Measurements from ENCODE around the gene JCAD.
"Not testable (repeated sequence)": the region's sequence is repeated elsewhere in the genome, so short reads cannot be mapped to it uniquely, and the experiment has no call there.

JCAD gene

DNA sequence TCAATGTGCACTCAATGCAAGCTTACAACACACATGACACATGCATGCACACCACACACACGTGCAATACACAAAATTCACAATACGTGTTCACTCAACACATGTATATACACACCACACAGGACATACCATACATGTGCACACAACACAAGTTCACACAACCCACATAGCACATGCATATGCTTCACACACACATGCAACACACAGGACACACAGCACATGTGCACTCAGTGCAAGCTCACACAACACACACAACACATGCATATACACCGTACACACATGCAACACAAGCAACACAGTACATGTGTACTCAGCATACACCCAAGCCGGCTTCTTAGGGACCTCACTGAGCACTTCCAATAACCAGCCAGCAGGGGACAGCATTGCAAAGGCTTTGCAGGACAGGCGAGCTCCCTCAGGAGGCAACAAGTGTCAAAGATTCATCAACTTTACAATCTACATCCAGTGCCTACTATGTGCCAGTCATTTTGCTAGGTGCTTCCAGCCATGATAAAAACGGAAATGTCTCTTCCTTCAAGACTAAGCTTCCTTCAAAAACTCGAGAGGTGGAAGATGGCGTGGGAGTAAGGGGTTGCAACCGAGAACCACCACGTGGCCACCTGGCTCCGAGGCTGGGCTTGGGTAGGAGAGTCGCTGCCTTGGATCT lies 61.1 kb downstream of the JCAD start:
- peak; percentile 12 for DNase-seq (ENCODE audit: low read depth, low spot score)
- no peak overlapping the region for H3K27ac ChIP-seq

DNA sequence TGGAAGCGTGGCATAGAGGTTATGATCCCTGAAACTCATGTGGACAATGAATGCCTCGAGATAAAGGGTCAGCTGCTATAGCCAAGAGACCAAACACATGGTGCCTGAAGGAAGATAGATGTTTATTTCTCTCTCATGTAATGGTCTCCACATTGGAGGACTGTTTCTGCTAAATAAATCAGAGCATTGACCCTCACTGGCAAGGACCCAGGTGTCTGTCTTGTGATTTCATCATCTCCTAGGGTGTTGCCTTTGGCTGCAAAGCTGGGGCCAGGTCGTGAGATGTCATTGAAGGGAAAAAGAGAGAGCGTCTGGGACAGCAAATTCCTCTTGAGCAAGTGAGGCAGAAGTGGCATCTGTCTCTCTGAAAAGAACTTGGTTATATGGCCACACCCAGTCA lies 64.6 kb downstream of the JCAD start:
- no peak for DNase-seq (ENCODE audit: low read depth, low spot score)
- no peak overlapping the region for H3K27ac ChIP-seq

DNA sequence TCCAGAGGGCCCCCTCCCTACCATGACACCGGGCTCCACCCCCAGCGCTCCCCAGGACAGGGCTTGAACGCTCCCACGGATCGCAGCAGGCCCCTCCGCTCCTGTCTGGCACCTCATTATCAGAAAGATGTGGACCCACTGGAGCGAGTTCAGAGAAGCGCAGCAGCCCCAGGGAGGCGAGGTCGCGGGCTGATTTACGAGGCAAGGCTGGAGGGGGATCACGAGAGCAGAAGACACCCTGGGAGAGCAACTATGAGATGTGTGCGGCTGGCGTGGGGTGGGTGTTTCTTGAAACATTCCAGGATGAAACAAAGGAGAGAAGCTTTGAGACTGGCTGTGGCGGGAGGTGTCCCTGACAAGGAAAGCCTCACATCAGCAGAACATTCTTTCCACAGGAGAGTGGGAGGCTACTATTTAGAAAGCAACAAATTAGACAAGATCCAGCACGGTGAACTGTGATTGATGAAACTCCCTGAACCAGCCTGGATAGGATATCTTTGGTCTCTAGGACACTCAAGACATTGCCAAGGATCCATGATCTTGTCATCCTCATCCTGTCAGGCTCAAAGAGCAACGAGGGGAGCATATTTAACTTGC lies 66.0 kb downstream of the JCAD start:
- DNase-seq (ENCODE audit: low read depth, low spot score): no peak
- H3K27ac ChIP-seq: no peak overlapping the region

DNA sequence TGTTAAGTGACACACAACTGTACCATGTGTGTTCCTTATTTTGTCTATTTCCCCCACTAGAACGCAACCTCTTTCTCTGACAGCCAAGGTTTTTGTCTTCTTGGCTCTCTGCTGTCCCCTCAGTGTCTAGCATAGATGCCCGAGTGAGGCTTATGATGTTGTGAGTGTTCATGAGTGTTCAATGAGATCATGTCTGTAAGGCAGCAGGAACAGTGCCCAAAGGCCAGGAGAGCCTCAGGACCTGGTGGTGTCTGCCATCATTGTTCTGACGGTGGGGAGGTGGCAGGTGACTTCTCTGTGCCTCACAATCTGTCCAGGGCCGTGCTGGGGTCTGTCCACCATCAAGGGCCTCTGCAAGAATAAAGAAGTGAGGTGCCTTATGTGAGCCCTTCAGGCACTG lies 66.5 kb downstream of the JCAD start:
- no peak overlapping the region for H3K27ac ChIP-seq
- no peak for DNase-seq (ENCODE audit: low read depth, low spot score)

DNA sequence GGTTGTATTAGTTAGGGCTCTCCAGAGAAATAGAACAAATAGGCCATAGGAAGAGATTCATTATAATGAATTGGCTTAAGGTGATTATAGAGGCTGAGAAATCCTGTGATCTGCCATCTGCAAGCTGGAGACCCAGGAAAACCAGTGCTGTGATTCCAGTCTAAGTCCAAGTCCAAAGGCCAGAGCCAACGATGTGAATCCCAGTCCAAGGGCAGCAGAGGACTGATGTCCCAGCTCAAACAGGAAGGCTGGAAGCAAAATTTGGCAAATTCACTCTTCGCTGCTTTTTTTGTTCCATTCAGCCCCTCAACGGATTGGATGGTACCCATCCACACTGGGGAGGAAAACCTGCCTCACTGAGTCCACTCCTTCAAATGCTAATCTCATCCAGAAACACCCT lies 68.0 kb downstream of the JCAD start:
- H3K27ac ChIP-seq: no peak overlapping the region
- DNase-seq (ENCODE audit: low read depth, low spot score): no peak

DNA sequence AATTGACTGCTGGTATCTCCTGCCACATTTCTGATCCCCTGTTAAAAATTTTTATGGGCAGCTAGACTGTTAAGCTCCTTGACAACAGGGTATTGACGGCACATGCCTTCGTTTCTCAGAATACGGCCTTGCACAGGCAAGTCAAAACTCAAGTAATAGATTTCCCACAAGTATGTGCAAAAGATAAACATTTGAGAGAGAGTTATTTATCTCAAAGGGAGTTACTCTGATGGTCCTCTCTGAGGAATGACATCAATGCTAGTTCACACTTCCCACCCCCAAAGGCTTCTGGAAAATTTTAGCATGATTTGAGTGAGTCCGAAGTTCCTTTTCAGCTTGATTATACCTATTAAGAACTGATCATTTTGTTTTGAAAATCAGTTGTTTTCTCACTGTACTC lies 71.9 kb downstream of the JCAD start:
- H3K27ac ChIP-seq: no peak overlapping the region
- no peak for DNase-seq (ENCODE audit: low read depth, low spot score)

DNA sequence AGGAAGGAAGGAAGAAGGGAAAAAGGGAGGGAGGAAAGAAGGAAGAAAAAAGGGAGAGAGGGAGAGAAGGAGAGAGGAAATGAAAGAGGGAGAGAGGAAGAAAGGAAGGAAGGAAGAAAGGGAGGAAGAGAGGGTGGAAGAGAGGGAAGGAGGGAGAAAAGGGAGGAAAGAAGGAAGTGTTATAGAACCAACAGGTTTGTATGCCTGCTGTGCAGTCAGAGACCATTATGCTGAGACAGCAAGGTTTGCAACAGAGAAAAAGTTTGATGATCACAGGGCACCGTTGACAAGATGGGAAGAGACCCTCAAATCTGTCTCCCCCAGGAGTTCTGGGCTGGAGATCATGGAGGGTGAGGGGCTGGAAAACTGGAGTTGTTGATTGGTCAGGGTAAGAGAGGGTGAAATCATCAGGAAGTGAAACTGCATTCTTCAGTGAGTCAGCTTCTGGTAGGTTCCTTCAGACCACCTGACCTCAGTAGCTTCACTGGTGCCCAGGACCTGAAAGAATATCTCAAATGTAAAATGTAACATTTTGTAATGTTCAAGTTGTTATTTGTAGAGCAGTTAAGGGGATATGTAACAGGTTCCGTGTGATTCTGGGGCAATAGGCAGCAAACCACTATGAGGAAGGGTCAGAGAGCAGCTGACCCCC lies 76.3 kb downstream of the JCAD start:
- no peak overlapping the region for H3K27ac ChIP-seq
- no peak for DNase-seq (ENCODE audit: low read depth, low spot score)

DNA sequence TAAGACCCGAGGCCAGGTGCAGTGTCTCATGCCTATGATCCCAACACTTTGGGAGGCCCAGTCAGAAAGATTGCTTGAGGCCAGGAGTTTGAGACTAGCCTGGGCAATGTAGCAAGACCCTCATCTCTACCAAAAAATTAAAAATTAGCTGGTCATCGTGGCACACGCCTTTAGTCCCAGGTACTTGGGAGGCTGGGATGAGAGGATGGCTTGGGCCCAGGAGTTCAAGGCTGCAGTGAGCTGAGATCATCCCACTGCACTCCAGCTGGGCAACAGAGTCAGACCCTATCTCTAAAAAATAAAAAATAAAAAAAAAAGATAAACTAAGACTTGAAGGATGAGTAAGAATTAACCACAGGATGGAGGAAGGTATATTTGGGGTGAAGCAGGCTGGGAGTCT lies 77.9 kb downstream of the JCAD start:
- no peak for DNase-seq (ENCODE audit: low read depth, low spot score)
- H3K27ac ChIP-seq: no peak overlapping the region

DNA sequence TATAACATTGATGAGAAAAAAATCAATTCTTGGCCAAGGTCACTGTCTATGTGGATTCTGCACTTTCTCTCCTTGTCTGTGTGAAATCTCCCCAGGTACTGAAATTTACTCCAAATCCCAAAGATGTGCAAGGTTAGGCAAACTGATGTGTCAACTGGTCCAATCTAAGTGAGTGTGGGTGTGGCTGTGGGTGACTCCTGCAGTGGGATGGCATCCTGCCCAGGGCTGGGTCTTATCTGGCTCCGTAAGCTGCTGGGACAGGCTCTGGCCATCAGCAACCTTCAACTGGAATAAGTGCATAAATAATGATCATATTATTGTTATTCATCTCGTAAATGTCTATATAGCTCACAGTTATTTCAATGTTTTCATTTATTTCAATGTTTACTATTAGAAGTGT lies 79.3 kb downstream of the JCAD start:
- no peak overlapping the region for H3K27ac ChIP-seq
- DNase-seq (ENCODE audit: low read depth, low spot score): peak; percentile 16

DNA sequence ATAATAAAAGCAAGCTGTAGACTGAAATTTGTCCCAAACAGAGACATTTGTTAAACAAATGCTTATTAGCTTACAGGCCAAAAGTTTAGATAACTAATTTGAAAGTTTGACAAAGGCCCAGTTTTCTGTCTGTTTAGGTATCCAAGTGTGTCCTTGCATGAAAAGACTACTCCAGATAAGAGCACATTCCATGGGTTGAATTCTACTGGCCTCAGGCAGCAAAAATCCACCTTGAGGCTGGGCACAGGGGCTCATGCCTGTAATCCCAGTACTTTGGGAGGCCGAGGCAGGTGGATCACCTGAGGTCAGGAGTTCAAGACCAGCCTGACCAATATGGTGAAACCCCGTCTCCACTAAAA lies 80.0 kb downstream of the JCAD start:
- H3K27ac ChIP-seq; DNase-seq (ENCODE audit: low read depth, low spot score): not testable (repeated sequence)

DNA sequence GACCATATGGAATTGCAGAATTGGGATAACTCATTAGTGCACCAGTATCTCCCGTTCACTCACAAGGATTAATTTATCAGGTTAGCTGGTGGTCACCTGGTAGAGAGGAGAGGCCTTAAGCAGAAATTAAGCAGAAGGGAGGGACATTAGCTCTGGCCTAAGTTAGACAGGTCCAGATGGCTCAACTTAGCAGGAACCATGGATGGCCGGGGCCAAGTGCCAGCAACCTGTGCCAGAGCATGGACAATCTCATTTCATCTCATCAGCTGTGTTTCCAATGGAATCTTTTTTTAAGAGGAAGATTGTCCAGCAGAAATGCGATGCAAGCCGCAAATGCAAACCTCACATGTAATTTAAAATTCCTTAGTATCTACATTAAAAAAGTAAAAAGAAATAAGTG lies 82.2 kb downstream of the JCAD start:
- DNase-seq (ENCODE audit: low read depth, low spot score): no peak
- no peak overlapping the region for H3K27ac ChIP-seq

DNA sequence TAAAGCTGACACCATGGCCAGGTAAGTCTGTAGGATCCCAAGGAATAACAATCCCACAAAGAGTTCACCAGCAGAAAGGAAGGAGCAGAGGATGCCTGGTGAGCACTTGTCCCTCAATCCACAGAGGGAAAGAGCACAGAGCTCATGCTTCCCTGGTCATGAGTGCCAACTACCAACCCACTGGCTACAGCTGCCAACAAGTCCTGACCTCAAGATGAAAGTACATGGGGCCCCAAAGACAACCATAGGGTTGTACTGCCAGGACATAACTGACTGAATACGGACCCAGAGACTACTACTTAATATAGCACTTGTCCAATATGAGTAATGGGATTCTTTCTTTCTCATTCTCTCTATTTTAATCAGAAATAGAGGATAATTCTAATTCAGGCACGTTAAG lies 83.3 kb downstream of the JCAD start:
- no peak for DNase-seq (ENCODE audit: low read depth, low spot score)
- H3K27ac ChIP-seq: no peak overlapping the region

DNA sequence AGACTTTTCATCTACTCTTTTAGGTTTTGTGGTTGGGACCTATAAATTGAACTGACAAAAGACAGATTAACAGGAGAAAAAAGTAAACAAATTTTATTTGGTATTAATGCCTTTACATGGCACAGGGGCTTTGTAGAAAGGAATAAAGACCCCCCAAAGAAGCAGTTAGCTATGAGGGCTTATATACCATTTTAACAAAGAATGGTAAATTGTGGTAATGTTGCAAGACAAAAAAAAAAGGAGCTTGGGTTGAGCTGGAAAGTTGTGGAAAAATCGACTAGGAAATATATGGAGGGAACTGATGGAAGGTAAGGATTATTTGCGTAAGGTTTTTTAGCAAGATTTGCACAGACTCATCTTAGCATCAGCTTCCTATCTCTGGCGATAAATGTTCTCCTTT lies 84.6 kb downstream of the JCAD start:
- no peak for DNase-seq (ENCODE audit: low read depth, low spot score)
- H3K27ac ChIP-seq: no peak overlapping the region

DNA sequence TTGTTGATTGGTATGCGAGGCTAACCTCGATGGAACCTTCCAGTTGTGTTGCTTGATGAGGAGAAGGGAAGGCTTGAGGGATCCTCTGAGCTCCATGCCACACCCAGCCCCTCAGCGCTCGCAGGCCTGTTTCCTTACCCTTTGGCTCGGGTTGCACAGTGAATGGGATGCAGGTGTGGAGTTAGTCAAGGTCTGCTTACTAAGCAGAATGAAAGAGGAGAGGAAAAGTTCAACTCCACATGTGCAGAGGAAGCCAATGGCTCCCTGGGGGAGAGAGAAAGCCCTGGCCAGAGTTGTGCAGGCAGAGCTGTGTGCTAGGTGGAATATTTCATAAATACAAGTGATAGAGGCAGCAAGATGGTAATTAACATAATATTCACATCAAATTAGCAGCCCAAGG lies 85.5 kb downstream of the JCAD start:
- DNase-seq (ENCODE audit: low read depth, low spot score): no peak
- no peak overlapping the region for H3K27ac ChIP-seq

DNA sequence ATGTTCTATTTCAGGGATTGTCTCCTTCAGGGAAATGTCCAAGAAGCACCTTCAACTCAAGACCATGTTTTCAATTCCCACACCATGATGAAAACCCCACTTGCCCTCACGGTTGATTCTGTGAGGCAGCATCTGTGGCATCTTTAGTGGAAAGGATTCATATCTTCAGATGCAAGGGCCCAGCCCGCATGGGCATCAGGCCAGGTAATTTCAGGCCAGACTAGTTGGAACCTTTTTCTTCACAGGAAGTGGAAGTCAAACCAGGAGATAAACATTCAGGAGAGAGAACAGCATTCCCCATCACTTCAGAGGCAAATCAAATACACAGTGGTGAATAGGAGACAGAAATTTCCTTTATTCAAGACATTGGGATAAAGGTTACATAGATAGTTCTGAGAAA lies 88.8 kb downstream of the JCAD start:
- H3K27ac ChIP-seq: no peak overlapping the region
- no peak for DNase-seq (ENCODE audit: low read depth, low spot score)

DNA sequence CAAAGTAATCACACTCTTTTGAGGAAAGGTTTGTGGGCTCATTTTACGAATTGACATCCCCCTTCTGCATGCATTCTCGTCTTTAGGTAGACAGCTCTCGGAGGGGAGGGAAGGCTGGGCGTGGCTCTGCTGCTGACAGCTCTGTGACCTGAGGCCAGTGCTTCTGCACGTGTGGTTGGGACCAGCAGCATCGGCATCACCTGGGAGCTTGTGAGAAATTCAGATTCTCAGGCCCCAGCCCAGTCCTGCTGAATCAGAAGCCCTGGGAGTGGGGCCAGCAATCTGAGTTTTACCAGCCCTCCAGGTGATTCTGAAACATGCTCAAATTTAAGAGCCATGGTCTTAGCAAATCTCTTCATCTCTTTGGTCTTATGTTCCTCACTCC lies 89.4 kb downstream of the JCAD start:
- no peak overlapping the region for H3K27ac ChIP-seq
- DNase-seq (ENCODE audit: low read depth, low spot score): no peak

DNA sequence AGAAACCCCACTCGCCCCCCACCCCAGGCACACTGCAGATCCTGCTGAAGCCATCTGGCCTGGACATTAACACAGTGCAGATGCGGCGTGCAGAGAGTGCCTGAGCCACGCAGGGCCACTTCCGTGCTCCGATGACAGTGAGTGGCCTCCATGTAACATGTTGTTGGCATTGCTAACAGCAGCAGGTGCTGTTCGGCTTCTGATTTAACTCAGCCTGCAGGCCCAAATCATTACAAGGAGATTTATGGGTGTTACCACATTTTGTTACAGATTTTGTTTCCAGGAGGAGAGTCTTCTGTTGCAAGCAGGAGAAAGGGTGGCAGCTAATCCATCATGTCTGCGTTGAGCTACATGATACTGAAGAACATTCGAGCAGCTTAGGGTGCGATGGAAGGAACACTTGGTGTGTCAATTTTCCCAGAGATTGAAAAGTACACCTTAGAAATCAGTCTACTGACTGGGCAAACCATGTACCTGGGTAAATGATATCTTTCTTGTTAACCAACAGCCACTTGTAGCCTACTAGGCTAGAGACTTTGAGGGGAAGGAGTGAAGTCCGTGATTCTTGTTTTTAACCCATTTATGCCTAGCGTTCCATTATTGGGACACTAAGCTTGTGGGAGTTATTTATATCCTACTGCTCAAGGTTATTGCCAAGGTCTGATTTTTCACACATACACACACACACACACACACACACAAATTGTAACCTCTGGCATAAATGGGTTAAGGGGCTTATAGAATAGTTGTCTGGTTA lies 90.0 kb downstream of the JCAD start:
- H3K27ac ChIP-seq: no peak overlapping the region
- DNase-seq (ENCODE audit: low read depth, low spot score): no peak

DNA sequence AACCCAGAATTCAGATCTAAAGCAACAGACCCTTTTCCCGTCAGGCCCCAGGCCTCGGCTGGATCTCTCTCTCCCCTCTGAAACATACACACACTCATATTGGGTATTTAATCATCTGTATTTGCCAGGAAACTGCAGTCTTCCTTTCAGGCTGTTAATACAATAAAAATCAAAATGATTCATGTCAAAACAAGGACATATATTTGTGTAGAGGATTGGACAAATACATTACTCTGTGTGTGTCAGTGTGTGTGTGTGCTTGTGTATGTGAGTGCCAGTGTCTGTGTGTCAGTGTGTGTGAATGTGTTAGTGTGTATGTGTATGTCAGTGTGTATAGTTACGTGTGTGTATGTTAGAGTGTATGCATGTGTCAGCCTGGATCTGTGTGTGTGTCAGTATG lies 90.8 kb downstream of the JCAD start:
- DNase-seq (ENCODE audit: low read depth, low spot score): no peak
- no peak overlapping the region for H3K27ac ChIP-seq

DNA sequence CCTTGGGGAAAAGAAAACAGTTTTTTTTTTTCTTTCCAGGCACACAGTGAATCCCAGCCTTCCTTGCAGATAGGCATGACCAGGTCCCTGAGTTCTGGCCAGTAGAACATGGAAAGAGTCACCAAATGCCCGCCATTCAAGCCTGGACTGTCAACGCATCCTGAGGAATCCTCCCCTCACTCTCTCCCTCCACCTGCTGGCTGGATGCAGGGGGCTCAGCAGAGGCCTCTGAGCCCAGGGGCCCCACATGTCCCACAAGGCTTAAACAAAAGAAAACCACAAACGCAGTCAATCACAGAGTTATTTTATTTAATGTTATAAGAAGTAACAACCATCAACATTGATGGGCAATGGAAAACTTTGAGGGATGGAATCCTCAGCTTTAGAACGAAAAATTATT lies 93.1 kb downstream of the JCAD start:
- H3K27ac ChIP-seq: no peak overlapping the region
- DNase-seq (ENCODE audit: low read depth, low spot score): no peak
